Sciatic nerve (tissue), 2 donors: ENCODE results near the gene NXPH3. TPM values are rescaled to one million over a fixed set of nuclear protein-coding genes. Genes with fewer than 3 reads are reported as not detected.
"Not testable (repeated sequence)": the region's sequence is repeated elsewhere in the genome, so short reads cannot be mapped to it uniquely, and the experiment has no call there.

Experiments used
- ATAC-seq: fragments of 200-7000 bp; cut with Tn5 transposase; one replicate; pipeline ENCODE4 v1.9.1; 2020; ENCODE audit warnings: mild to moderate bottlenecking, moderate library complexity
- DNase-seq: peaks from one replicate; pipeline ENCODE4 v3.0.0-alpha.2; 2020; ENCODE audit warnings: low spot score
- intact Hi-C: fragments of 100-400 bp; cut with DNase I; formaldehyde crosslinking; loops from one replicate; pipeline ENCODE4 v1.14.2; 2022
- total RNA-seq: library from RNA; stranded (reverse); fragmentation: NEBNext Ultra II Directional; extraction: Animal tissue kit (Norgen Biotek cat#: 25700); gene quantifications from one replicate; pipeline ENCODE4 v1.2.1, GENCODE V29; 2021
- donor health status: DM: no; HTN: no; CAD: no.
- donor health status: DM: no; HTN: no; CAD: no.

NXPH3 gene
- total RNA-seq, 1 donor from 2014 or later = 17.0 TPM

GRCh38 chr17:49552070-49552751 lies 23.5 kb upstream of the NXPH3 start:
- intact Hi-C loops = loop anchor here (10.0 kb wide), 1 partner anchor 117 kb away; no protein-coding TSS in a partner anchor
- ATAC-seq (no peak), DNase-seq (no peak)

DNA sequence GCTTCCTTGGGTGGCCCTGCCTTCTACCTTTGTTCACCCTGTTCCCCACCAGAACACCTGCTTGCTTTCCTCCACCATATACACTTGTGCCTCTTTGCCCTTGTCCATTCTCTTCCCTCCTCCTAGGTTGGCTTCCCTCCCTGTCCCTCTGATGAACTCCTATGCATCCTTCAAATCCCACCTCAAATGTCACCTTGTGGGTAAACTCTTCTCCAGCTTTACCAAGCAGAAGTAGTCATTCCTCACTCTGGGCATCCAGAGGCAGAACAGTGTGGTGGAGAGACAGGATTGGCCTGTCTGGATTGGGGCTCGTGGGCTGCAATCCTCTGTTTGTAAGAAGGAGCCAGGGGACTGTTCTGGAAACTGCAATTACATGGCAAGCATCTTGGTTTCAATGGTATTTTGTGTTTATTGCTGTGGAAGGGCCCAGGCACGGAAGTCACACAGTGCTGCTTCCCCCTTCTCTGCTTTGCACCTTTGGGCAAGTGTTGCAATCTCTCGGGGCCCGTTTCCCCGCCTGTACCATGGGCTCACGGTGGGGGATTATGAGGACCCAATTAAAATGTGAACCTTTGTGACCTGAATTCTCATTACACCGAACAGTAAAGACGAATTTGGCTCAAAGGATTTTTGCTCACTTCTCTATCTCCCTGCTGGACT lies 21.9 kb upstream of the NXPH3 start:
- no peak for DNase-seq
- no peak for ATAC-seq
- intact Hi-C loops = loop anchor here (10.0 kb wide), 1 partner anchor 119 kb away; no protein-coding TSS in a partner anchor

GRCh38 chr17:49554694-49555494 lies 20.8 kb upstream of the NXPH3 start:
- intact Hi-C loops = loop anchor here (10.0 kb wide), 1 partner anchor 120 kb away; no protein-coding TSS in a partner anchor
- peak; percentile 74 for DNase-seq

GRCh38 chr17:49555495-49556222 lies 20.0 kb upstream of the NXPH3 start:
- DNase-seq (peak; percentile 70), ATAC-seq (peak; percentile 65)
- intact Hi-C loops = loop anchor here (10.0 kb wide), 1 partner anchor 121 kb away; no protein-coding TSS in a partner anchor

More at GRCh38 chr17:49554694-49555494, 20.8 kb upstream of the NXPH3 start:
- peak; percentile 56 for ATAC-seq

DNA sequence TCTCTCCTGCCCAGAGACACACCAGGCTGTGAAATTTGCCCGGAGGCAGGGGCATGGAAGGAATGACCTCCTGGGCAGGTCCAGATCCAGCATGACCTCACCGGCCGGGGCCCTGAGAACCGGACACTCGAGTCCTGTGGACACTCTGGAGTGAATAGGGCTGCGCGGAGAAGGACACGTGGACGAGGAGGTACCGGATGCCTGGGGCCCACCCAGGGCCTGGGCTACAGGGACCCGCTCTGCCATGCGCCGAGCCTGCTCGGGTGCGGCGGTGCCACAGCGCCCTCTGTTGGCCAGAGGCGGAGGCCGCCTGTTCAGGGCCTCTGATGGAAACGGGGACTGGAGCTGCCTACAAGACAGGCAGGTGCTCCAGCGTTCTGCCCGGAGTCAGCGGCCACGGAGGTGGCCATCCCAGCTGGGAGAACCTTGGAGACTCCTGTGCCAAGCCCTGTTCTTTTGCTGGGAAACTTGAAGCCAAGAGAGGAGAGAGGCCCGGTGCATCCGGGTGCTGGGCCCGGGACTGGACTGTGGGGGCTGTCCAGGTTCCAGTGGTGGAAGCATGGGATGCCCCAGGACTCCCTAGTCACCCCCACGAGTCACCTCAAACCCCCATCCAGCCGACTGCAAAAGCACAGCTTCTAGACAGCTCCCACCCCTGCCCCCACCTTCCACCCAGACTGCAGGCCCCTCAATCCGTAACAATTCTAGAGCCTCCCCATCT lies 19.3 kb upstream of the NXPH3 start:
- intact Hi-C loops = loop anchor here (10.0 kb wide), 1 partner anchor 122 kb away; no protein-coding TSS in a partner anchor
- DNase-seq = peak; percentile 90
- ATAC-seq = peak; percentile 92

DNA sequence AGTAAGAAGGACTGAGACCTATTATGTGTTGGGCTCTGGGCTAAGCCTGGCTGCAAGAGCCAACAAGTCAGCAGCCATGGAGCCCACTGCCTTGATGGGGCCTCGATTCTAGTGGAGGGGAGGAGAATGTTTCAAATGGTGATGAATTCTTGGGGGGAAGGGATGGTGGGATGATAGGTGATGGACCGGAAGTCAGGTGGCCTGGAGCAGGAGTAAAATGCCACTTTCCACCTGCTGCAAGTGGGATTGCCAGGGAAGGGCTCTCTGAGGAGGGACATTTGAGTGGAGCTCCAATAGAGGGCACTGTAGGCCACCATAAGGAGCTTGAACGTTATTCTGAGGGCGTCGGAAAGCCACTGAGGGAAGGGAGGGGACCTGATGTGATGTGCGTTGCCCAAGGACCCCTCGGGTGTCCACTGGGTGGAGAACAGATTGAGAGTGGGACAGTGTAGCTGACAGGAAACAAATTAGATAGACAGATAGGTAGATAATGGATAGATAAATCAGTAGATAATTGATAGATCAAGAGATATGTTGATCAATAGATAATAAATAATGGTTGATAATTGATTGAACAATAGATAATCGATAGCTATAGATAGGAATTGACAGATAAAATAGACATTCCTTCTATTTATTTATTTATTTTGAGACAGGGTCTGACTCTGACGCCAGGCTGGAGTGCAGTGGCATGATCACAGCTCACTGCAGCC lies 18.2 kb upstream of the NXPH3 start:
- DNase-seq = peak; percentile 61
- intact Hi-C loops = loop anchor here (10.0 kb wide), 1 partner anchor 123 kb away; no protein-coding TSS in a partner anchor
- ATAC-seq = peak; percentile 40

GRCh38 chr17:49564638-49565037 lies 11.0 kb upstream of the NXPH3 start:
- intact Hi-C loops = no loop called here
- ATAC-seq (no peak), DNase-seq (no peak)

GRCh38 chr17:49565948-49566491 lies 9.7 kb upstream of the NXPH3 start:
- ATAC-seq (peak; percentile 87), DNase-seq (no peak)
- intact Hi-C loops = no loop called here

DNA sequence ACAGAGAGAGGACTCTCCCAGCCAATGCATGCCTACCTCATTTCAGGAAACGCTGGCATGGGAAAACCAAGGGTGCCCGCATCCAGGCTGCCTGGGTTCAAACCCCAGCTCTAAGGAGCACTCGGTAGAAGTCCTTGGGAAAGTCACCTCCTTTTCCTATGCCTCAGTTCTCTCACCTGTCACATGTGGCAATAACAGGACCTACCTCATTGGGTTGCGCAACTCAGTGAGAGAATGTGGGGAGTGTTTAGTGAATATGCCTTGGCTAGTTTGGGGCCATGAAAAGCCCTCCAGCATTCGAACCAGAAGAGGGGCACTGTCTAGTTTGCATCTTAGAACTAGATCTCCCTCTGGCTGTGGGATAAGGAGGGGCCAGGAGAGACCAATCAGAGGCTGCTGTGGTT lies 9.0 kb upstream of the NXPH3 start:
- intact Hi-C loops = no loop called here
- DNase-seq (no peak), ATAC-seq (peak; percentile 1)

- ATAC-seq (no peak), DNase-seq (no peak)
- intact Hi-C loops = no loop called here
These were observed 8.6 kb upstream of the NXPH3 start for GRCh38 chr17:49567104-49567521.

DNA sequence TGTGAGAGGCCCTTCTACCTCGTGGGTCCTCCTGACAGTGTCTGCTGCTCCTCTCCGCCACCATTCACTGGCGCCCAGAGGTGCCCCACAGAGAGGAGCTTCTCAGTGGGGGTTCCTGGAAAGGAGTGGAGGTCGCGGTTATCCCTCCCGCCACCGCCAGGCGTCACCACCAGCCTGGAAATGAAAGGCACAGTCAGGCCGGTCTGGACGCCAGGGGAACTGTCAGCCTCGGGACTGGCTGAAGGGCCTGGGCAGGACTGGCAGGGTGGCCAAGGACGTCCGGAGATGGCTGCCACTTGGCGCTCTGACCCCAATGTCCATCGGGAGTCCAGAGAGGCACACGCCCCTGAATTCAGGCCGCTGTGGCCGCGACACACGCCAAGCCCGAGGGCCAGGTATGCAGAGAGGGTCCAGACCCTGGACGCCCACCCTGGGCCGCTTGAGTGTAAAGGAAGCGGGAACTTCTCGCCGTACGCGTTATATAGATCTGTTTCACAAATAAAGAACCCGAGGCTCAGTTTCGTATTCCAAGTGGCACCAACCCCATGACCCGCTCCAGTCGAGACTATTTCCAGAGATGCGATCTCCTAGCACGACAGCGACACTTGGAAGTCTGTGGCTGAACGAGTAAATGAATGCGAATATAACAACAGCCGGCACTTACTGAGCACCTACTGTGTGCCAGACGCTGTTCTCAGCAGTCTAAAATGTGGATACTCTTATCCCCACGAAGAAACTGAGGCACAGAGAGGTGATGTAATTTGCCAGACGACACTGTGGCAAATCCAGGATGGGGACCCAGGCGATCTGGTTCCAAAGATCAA lies 7.6 kb upstream of the NXPH3 start:
- peak; percentile 78 for ATAC-seq
- DNase-seq = peak; percentile 92
- intact Hi-C loops = no loop called here

DNA sequence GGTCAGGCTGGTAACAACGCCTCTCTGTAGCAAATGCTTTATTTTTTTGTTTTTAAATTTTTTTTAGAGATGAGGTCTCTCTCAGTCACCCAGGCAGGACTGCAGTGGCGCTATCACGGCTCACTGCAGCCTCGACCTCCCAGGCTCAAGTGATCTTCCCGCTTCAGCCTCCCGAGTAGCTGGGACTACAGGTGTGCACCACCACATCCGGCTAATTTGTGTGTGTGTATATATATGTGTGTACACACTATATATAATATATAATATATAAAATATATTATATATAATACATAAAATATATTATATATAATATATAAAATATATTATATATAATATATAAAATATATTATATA lies 7.0 kb upstream of the NXPH3 start:
- intact Hi-C loops, ATAC-seq, DNase-seq: not testable (repeated sequence)

- DNase-seq (no peak), ATAC-seq (no peak)
- intact Hi-C loops = loop anchor here (5.0 kb wide), 1 partner anchor 127 kb away; no protein-coding TSS in a partner anchor
These were observed 5.0 kb upstream of the NXPH3 start for GRCh38 chr17:49570540-49571242.

DNA sequence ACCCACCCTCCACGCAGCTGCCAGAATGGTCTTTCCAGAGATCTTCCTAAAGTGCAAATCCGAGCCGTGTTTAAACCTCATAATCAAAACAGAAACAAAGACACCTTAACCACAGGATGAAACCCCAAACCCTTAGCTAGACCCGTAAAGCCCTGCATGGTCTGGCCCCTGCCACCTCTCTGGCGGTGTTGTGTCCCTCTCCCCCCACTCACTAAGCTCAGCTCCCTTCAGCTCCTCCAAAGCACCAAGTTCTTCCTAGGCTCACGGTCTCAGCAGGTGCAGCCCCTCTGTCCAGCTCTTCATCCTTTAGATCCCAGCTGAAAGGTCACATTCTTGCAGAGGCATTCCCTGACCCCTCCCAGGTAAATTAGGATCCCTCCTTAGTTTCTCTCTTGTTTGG lies 4.4 kb upstream of the NXPH3 start:
- DNase-seq (no peak), ATAC-seq (no peak)
- intact Hi-C loops = loop anchor here (5.0 kb wide), 1 partner anchor 126 kb away; no protein-coding TSS in a partner anchor

- DNase-seq (no peak), ATAC-seq (no peak)
- intact Hi-C loops = loop anchor here (5.0 kb wide), 1 partner anchor 126 kb away; no protein-coding TSS in a partner anchor
These were observed 3.9 kb upstream of the NXPH3 start for GRCh38 chr17:49571764-49572163.

DNA sequence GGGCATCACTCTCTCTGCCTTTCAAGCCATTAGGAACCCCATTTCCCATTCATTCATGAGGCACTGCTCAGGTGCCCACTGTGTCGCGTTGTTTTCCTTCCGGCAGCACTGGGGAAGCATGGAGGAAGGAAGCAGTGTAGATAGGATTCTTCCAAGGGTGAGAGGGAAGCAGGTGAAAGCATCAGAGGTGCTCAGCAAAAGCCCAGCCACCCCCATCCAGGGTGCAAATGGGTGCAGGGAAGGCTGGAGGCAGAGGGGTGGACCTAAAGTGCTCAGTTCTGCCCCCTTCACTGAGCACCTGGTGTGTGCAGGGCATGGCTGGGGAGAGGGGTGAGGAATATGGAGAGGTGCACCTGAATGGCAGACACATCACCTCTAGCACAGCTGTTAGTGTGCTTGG lies 3.4 kb upstream of the NXPH3 start:
- intact Hi-C loops = loop anchor here (5.0 kb wide), 1 partner anchor 125 kb away; no protein-coding TSS in a partner anchor
- no peak for ATAC-seq
- DNase-seq = no peak
